Measurements from ENCODE around the gene SPAG9.

DNA sequence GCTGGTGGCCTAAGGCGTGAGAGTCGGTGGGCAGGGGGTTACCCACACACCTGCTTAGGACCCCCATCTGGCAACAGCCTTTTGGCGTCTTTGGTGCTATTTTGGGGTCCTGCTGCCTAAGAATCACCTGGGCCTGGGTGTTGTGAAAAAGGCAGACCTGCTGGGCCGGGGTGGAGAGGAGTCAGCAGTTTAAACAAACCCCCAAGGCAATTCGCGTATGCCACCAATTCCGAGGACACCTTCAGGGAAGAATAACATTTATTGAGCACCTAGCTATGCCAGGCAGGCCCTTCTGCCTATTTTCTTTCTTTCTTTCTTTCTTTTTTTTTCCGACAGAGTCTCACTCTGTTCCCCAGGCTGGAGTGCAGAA, 200.6 kb downstream of the SPAG9 start:
- TF ChIP-seq, protein P1, sequence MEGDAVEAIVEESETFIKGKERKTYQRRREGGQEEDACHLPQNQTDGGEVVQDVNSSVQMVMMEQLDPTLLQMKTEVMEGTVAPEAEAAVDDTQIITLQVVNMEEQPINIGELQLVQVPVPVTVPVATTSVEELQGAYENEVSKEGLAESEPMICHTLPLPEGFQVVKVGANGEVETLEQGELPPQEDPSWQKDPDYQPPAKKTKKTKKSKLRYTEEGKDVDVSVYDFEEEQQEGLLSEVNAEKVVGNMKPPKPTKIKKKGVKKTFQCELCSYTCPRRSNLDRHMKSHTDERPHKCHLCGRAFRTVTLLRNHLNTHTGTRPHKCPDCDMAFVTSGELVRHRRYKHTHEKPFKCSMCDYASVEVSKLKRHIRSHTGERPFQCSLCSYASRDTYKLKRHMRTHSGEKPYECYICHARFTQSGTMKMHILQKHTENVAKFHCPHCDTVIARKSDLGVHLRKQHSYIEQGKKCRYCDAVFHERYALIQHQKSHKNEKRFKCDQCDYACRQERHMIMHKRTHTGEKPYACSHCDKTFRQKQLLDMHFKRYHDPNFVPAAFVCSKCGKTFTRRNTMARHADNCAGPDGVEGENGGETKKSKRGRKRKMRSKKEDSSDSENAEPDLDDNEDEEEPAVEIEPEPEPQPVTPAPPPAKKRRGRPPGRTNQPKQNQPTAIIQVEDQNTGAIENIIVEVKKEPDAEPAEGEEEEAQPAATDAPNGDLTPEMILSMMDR (IDR thresholded peaks at IDR 0.05; ENCODE audit: borderline replicate concordance, extremely low read depth, low read length, poor library complexity, severe bottlenecking) = no peak
- no peak for TF ChIP-seq EZH2 (IDR thresholded peaks at IDR 0.05; ENCODE audit: borderline replicate concordance, low read depth, low read length, severe bottlenecking)

Measured in DND-41 (cell line).